Measurements from ENCODE around the gene SKAP2.

Gene SKAP2

DNA sequence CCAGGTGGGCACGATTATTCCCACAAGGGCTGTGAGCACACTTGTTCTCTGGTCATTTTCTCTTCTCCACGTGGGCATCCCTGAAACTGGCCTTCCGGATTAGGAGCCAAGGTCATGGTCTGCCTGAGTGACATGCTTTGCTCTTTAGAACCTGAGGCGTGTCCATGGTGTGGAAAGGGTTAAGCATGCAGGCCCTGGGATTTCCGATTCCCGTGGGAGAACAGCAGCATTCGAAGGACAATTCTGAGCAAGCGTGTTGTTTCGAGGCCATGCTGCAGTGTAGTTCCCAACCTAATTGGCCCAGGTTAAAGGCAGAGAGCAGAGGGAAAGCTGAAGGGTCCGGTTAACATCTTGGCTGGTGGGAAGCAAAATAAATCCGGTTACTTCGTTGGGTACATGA lies 245.9 kb downstream of the SKAP2 start:
- TF ChIP-seq, protein P1, sequence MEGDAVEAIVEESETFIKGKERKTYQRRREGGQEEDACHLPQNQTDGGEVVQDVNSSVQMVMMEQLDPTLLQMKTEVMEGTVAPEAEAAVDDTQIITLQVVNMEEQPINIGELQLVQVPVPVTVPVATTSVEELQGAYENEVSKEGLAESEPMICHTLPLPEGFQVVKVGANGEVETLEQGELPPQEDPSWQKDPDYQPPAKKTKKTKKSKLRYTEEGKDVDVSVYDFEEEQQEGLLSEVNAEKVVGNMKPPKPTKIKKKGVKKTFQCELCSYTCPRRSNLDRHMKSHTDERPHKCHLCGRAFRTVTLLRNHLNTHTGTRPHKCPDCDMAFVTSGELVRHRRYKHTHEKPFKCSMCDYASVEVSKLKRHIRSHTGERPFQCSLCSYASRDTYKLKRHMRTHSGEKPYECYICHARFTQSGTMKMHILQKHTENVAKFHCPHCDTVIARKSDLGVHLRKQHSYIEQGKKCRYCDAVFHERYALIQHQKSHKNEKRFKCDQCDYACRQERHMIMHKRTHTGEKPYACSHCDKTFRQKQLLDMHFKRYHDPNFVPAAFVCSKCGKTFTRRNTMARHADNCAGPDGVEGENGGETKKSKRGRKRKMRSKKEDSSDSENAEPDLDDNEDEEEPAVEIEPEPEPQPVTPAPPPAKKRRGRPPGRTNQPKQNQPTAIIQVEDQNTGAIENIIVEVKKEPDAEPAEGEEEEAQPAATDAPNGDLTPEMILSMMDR (IDR thresholded peaks at IDR 0.05; ENCODE audit: insufficient read depth, low read depth, low read length, missing control alignments) = no peak
- no peak overlapping the region for H3K4me3 ChIP-seq (ENCODE audit: low read length)
- no peak for DNase-seq (ENCODE audit: low read depth)
